Fibroblast of skin of left quadriceps (primary cell): Measurements from ENCODE around the gene ZEB2.

ENCODE experiments used
- DNase-seq, 2 experiments: peaks; one replicate each; pipeline ENCODE4 v3.0.0-alpha.2; 2013; ENCODE audit warnings: low read depth in 2 of 2

Gene ZEB2

DNA sequence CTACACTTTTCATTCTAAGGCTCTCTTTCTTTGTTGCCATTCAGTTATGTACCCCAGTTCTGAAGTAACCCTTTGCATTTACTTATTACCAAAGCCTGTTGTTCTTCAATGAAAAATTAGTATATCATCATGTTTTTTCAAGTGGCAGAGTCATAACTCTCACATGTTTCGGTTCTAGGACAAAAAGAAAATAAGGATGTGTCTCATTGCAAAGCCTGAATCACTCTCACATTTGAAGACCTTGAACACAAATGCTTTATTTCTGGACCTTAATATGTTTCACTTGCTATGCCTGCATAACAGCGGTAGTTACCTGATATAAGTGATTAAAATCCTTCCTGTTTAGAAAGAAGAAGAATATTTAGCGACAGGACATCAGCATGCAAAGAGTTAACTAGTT is 49.1 kb downstream of the ZEB2 start:
- no peak for DNase-seq

DNA sequence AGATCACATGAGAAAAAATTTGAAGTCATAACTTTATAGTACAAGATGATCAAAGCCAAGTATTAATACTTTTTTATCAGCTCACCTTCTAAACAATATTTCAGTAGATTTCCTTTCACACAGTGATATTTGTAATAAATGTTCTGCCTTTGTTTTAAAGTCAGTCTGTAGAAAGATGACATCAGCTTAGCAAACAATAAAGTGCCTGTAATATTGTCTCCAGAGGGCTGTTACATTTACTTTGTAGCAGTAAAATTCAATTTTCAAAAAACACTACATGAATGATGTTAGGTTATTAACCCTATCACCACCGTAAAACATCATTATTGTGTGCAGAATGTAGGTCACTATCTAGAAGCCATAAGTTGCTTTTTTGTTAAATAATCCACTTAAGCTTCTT is 49.6 kb downstream of the ZEB2 start:
- DNase-seq = no peak

GRCh38 chr2:144469798-144470197 is 50.1 kb downstream of the ZEB2 start:
- no peak for DNase-seq

- no peak for DNase-seq
These were observed 50.9 kb downstream of the ZEB2 start for GRCh38 chr2:144468823-144469595.

DNA sequence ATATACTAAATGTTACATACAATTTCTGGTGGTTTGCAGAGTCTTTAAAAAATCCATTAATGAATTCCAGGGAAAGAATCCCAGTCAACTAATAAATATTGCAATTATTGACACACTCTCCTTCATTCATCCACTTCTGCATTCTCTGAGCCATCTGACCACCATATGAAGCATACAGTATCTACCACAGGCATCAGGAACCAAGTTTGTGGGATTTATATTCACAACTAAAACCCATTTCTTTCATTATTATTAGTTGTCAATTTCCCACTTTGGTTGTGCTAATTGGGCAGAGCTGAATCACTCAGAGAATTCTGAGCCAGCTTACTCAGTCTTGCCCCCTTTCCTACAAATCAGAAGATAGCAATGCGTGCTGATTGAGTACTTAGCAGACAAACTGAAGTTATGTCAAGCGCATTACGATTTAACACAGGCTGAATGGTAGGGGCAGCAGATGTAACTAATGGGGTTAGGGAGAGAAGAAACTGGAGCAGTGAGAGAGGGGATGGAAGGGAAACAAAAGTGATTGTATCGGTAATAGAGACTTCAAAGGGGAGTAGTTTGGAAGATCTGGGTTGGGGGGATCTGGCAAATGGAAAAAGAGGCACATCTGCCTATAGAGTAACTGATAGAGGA is 52.3 kb downstream of the ZEB2 start:
- DNase-seq = no peak

DNA sequence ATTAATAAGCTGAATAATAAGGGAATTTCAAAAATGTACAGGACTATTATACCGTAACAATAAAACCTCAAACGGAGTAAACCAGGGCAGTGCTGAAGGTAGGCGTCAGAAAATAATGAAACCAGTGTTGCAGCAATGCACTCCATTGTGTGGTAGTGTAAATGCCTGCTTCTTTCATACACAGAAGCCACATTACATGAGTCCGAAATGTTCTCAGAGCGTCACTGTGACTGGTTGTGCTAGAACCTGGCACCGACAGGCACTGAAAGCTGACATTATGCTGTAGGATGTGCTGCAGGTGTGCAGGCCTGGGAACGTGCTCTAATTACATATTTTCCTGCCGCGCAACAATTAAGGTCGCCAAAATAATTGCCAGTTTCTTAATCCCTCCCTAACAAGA is 53.3 kb downstream of the ZEB2 start:
- DNase-seq = no peak

DNA sequence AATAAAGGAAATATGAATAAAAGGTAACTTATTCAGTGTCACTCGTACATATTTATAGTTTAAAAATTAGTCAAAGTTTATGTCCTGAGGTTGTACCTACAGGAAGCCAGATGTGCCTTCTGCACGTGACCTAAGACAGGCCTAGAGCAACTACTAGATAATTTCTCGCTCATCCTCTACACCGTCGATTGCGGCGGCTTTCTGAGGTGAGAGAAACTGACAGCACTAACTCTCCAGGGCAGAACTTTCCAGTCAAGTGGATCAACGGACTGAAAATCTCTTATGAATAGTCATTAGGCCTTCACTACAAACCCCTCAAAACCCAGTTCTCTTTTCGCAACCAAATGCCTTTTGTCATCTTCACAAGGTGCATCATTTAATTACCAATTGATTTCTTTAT is 54.2 kb downstream of the ZEB2 start:
- no peak for DNase-seq

DNA sequence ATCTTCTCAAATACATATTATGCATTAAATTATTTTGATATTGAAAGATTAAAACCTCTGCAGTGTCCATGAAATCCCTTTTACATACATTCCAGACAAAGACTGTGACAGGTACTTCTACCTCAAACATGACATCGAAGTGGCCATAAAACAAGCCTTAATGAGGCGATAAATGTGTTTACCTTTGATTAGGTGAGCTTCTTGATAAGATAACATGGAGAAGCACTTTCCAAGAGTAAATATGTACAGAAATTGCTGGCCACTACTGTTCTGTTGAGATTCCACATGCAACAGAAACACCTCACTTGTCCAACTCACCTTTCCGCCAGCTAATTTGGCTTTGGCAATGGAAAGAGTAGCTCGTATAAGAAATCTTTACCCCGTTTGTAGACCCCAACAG is 55.2 kb downstream of the ZEB2 start:
- no peak for DNase-seq

DNA sequence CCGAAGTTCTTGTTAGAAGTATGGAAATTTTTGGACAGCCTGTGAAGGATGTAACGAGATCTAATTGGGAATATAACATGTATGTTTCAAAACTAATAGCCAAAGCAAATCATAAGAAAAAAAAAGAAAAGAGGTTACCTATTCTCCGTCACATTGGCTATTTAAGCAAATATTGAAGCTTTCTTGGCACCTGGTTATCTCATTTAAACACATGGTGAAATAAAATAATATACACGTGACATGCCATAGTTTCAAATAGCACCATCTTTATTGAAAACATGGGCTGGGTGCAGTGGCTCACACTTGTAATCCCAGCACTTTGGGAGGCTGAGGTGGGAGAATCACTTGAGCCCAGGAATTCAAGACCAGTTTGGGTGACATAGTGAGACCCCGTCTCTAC is 56.7 kb downstream of the ZEB2 start:
- no peak for DNase-seq

GRCh38 chr2:144462266-144462665 is 57.7 kb downstream of the ZEB2 start:
- DNase-seq = no peak

DNA sequence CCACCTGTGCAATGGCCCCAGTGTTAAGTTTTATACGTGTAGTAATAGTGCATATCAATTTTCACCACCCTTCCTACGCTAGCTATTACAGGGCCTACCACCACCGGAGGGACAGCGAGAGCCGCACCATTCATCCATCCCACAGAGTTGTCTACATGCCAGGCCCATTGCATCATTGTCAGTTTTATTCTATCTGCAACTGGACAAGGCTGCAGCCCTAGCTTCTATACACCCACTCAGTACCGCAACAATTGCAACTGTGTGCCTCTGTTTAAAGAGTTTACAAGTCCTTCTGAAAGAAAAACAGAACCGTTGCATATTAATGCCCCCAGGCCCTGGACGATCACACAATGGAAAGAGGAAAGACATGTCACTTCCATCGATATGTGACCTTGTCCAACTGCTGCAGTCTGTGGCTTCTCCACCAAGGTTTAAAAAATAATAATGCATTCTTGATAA is 58.6 kb downstream of the ZEB2 start:
- no peak for DNase-seq

DNA sequence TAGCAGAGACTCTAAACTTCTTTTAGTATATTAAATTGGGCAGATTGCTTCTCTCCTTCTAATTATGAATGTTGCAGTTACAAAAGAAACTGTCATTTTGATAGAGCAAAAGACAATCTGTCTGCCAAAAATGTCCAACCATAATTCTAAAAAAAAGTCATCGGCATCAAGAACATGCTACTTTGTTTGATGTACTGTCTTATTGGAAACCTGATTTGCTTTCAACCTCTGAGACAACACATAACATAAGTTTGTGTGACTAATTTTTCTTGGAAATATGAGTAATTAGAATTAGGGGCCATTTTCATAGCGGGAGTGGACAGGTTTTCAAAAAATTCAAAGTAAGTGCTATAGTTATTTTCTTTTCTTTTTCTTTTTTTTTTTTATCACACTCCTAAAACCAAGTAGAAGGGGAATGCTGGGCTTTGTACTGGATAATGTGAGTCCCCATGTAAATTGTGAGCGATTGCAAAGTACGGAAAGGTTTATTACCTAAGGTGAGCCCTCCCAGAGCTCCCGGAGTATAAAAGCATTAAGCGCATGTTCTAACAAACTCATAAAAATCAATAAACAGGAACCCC is 59.1 kb downstream of the ZEB2 start:
- no peak for DNase-seq

DNA sequence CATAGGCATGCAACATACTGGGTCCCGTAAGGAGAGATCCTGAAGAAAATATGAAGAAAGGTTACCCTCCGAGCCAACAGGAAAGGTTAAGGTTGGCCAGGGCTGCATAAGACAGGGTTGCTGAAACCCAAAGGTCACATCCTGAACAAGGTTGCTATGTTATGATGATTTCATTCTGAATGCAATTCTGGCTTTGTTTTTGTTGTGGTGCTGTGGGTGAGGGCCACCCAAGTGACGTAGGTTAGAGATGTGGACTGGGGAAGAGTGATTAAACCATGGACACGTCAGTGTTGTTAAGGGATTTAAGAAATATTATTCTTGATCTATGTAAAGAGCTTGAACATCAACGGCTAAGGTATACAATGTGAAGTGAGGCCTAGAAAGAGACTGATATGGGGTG is 60.0 kb downstream of the ZEB2 start:
- DNase-seq = no peak

GRCh38 chr2:144459286-144459685 is 60.6 kb downstream of the ZEB2 start:
- DNase-seq = no peak

DNA sequence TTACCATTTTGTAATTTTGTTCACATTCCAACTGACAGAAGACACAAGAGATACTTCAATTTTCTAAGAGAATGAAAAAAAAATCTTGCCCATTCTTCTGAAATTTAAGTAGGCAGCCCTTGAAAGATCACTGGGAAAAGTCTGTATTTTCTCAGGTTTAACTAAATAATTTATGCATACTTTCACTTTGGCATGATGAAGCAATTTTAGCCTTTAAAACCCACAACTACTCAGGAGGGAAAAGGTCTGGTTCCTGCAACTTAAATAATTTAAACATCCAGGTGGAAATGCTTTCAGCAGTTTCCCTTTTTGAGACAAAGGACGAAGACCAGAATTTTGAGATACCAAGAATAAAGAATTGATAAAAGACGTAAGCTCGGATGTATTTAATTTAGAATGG is 61.4 kb downstream of the ZEB2 start:
- no peak for DNase-seq

GRCh38 chr2:144456680-144457079 is 63.2 kb downstream of the ZEB2 start:
- DNase-seq = peak; percentile 52 to 56

DNA sequence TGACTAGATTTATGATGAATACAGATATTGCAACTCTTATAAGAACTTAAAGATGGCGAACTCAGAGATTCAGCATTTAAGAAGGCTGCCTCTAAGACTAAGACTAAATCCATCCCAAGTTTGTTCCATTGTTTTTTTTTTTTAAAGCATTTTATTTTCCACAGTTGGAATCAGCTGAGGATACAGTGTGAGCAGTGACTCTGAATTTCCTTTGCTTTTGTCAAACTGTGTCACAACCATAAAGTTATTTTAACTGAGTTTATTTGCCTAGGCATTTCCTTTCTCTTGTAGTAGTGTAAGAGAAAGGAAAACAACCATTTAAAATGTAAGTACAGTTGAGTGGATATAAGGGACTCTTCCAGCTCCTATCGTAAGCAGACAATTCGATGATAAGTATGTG is 63.9 kb downstream of the ZEB2 start:
- no peak for DNase-seq

DNA sequence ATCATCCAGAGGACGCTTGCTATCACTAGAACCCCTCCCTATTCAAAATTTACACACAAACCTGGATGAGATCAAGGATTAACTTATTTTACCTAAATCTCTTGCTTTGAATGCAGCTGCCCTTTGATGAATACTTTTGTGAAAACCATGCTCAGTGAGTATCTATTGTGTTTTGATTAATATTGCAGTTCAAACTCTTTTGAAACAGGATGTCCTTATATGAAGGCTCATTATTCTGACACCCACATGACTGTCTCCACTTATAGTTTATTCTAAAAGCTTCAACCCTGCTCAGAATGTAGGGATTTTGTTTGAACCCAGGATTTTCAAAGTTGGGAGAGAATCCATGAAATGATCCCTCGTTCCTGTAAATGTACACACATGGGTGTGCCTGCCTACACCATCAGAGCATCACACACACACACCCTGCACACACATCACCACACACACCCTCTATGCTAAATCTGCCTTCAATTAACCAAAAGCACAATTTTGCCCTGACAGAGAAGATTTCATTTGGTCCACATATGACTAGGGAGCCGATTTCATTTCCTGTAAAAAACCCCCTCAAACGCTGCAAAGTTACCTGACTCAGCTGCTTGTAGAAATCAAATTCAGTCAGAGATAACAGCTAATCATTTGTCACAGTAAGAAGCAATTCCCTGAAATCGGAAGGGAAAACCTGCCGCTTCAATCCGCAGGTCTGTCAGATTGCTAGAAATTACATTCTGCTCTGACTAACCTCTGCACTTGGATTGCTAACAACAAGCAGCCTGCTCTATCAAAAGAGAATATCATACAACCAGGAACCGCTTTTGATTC is 65.2 kb downstream of the ZEB2 start:
- no peak for DNase-seq

DNA sequence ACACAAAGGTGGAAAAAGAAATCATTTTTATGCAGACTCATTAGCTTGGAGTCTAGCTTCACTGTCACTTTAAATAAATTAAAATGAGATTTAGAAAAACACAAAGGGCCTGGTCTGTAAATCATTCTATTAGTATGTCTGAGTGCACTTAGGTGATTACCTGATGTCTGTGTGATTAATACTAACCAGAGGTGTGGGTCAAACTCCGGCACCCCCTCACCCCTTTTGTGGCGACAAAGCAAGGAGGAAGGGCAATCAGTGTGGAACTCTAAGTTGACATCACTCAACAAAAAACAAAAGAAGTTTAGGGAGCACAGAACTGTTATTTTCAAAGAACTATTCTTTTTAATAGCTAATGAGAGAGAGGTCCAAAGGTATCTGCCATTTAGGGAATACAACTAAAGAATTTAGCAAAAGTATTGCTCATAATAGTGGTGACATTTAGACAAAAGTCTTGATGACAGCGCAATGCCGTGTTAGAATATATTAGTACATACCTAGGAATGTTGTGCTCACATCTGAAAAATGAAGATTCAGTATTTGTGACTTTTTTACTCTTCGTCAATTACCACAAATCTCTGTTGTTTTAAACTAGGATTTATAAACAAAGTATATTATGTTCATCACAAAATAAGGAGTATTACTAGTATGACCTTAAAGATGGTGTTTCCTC is 66.3 kb downstream of the ZEB2 start:
- DNase-seq = no peak

DNA sequence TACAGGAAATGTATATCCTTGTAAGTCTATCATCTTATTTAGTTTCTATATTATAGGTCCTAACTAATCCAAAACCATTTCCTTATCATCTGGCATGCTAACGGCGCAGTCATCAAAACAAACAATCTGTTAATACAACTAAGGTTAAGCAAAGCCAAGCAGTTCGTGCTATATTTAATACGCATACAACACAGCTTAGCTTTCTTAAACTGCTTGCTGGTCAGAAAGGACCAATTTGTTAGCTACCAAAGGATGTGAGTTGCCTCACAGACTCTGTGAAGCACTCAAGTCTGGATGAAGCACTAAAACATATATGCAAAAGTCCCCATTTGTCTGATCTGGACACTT is 67.0 kb downstream of the ZEB2 start:
- DNase-seq = no peak

DNA sequence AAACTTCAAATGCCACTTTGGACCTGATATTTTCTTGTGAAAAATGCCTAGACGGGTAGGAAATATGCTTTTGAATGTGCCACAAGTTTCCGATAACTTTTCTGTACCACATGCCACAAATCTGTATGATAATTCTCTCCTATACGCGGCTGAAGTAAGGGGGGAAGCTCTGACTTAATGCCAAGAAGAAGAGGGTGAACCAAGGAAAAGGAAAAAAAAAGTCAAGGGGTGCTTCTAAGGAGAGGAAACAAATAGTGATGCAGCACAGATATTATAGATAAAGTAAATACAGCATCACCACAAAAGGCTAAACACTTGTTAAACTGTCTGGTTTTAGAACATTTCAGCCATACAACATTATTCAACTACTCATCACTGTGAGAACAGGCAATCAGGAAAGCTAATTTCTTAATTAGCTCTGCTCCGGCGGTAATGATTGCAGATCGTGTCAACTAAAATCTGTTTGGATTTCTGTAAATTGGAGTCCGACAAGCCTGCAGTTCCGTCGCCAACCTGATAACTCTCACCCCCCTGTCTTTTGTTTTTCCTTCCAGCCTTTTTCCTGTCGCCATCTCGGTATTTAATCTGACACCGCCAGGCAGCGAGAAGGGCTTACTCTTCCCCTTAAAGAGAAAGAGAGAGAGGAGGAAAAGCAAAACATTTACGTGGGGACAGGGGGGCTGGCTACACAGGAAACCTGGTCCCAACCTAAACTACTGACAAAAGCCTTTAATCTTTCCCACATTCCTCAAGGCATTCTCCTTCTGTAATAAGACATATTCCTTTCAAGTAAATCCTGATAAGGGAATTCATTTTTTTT is 67.5 kb downstream of the ZEB2 start:
- no peak for DNase-seq
